NCI-H1436 (cell line): Measurements from ENCODE around the gene SEMA6A.

Experiments
- DNase-seq: peaks from one replicate; lab custom pipeline; 2025; lab: John Stamatoyannopoulos, UW

Gene SEMA6A

GRCh38 chr5:116492776-116493175 is 81.8 kb downstream of the SEMA6A start:
- DNase-seq = no peak

GRCh38 chr5:116492016-116492623 is 82.5 kb downstream of the SEMA6A start:
- DNase-seq = no peak

- DNase-seq = no peak
Measured at GRCh38 chr5:116488356-116489041, 86.1 kb downstream of the SEMA6A start.

GRCh38 chr5:116487045-116487444 is 87.6 kb downstream of the SEMA6A start:
- no peak for DNase-seq

GRCh38 chr5:116486588-116486987 is 88.0 kb downstream of the SEMA6A start:
- DNase-seq = peak; percentile 54

- no peak for DNase-seq
Measured at GRCh38 chr5:116484645-116485044, 90.0 kb downstream of the SEMA6A start.

- no peak for DNase-seq
Measured at GRCh38 chr5:116482394-116482793, 92.2 kb downstream of the SEMA6A start.

- DNase-seq = no peak
Measured at GRCh38 chr5:116480894-116481510, 93.6 kb downstream of the SEMA6A start.

GRCh38 chr5:116479776-116480675 is 94.6 kb downstream of the SEMA6A start:
- no peak for DNase-seq

GRCh38 chr5:116478491-116478890 is 96.1 kb downstream of the SEMA6A start:
- DNase-seq = no peak

GRCh38 chr5:116476897-116477537 is 97.6 kb downstream of the SEMA6A start:
- no peak for DNase-seq

- DNase-seq = no peak
Measured at GRCh38 chr5:116475338-116475737, 99.3 kb downstream of the SEMA6A start.

GRCh38 chr5:116473706-116474105 is 100.9 kb downstream of the SEMA6A start:
- DNase-seq = no peak

- DNase-seq = no peak
Measured at GRCh38 chr5:116472274-116472673, 102.3 kb downstream of the SEMA6A start.

GRCh38 chr5:116469631-116470030 is 105.0 kb downstream of the SEMA6A start:
- DNase-seq = no peak

GRCh38 chr5:116468583-116468982 is 106.0 kb downstream of the SEMA6A start:
- DNase-seq = no peak

- no peak for DNase-seq
Measured at GRCh38 chr5:116467465-116467843, 107.2 kb downstream of the SEMA6A start.

- DNase-seq = no peak
Measured at GRCh38 chr5:116466727-116467464, 107.7 kb downstream of the SEMA6A start.

GRCh38 chr5:116465411-116465810 is 109.2 kb downstream of the SEMA6A start:
- DNase-seq = no peak

- DNase-seq = no peak
Measured at GRCh38 chr5:116464144-116464708, 110.4 kb downstream of the SEMA6A start.

GRCh38 chr5:116462500-116462899 is 112.1 kb downstream of the SEMA6A start:
- DNase-seq = no peak
